HG03175 (cell line): ENCODE measurements around the gene CACYBP.
"Not testable (repeated sequence)": the region's sequence is repeated elsewhere in the genome, so short reads cannot be mapped to it uniquely, and the experiment has no call there.

Source experiments
- ATAC-seq: cut with Tn5 transposase; IDR thresholded peaks from one replicate; pipeline ENCODE4 v1.9.1; 2021; ENCODE audit warnings: mild to moderate bottlenecking, moderate library complexity; ENCODE audit not compliant: unreplicated experiment

Gene CACYBP

GRCh38 chr1:175005085-175005783, 5.5 kb downstream of the CACYBP start:
- no peak for ATAC-seq

GRCh38 chr1:175009532-175009931, 9.8 kb downstream of the CACYBP start:
- no peak for ATAC-seq

GRCh38 chr1:175013445-175013844, 13.7 kb downstream of the CACYBP start:
- no peak for ATAC-seq

- ATAC-seq: no peak
These were observed 15.5 kb downstream of the CACYBP start for GRCh38 chr1:175015243-175015642.

GRCh38 chr1:175019524-175019923, 19.8 kb downstream of the CACYBP start:
- ATAC-seq: no peak

GRCh38 chr1:175023043-175023921, 23.5 kb downstream of the CACYBP start, which contains the start of gene MRPS14:
Gene MRPS14, minus strand, starts transcription at chr1:175023425. Its CDS starts 17 bp downstream, at chr1:175023408.
- peak; percentile 94 for ATAC-seq

GRCh38 chr1:175023922-175024242, 24.1 kb downstream of the CACYBP start:
- not testable (repeated sequence) for ATAC-seq

- no peak for ATAC-seq
These were observed 25.0 kb downstream of the CACYBP start for GRCh38 chr1:175024773-175025172.

- no peak for ATAC-seq
These were observed 34.2 kb downstream of the CACYBP start for GRCh38 chr1:175033953-175034352.

- ATAC-seq: no peak
These were observed 35.0 kb downstream of the CACYBP start for GRCh38 chr1:175034775-175035174.

GRCh38 chr1:175035865-175036264, 36.1 kb downstream of the CACYBP start:
- ATAC-seq: no peak

GRCh38 chr1:175036476-175036875, 36.7 kb downstream of the CACYBP start:
- no peak for ATAC-seq

GRCh38 chr1:175037416-175037815, 37.7 kb downstream of the CACYBP start:
- no peak for ATAC-seq

GRCh38 chr1:175040324-175040879, 40.7 kb downstream of the CACYBP start:
- ATAC-seq: no peak

GRCh38 chr1:175042650-175043049, 42.9 kb downstream of the CACYBP start:
- ATAC-seq: no peak

- ATAC-seq: no peak
These were observed 44.1 kb downstream of the CACYBP start for GRCh38 chr1:175043824-175044223.

- not testable (repeated sequence) for ATAC-seq
These were observed 44.8 kb downstream of the CACYBP start for GRCh38 chr1:175044591-175044990.

GRCh38 chr1:175045097-175045496, 45.4 kb downstream of the CACYBP start:
- ATAC-seq: no peak

- no peak for ATAC-seq
These were observed 45.8 kb downstream of the CACYBP start for GRCh38 chr1:175045519-175045918.

GRCh38 chr1:175050992-175051391, 51.2 kb downstream of the CACYBP start:
- no peak for ATAC-seq

- ATAC-seq: no peak
These were observed 55.0 kb downstream of the CACYBP start for GRCh38 chr1:175054736-175055135.
